Caco-2 (cell line): Measurements from ENCODE around the gene PATJ. TPM values are rescaled to one million over a fixed set of nuclear protein-coding genes. Genes with fewer than 3 reads are reported as not detected.
"Not testable (repeated sequence)": the region's sequence is repeated elsewhere in the genome, so short reads cannot be mapped to it uniquely, and the experiment has no call there.

Experiments used
- BruUV-seq: library from RNA; stranded (reverse); fragments of 400-500 nt; replicated peaks from 2 replicates; lab custom pipeline; 2021; lab: Mats Ljungman, UMichigan
- CTCF ChIA-PET: fragments of 300-600 bp; sonication (Branson Sonifier 250); formaldehyde crosslinking; loops from one replicate; lab custom pipeline; 2022; ENCODE audit warnings: antibody characterized with exemption; lab: Charles Lee
- POLR2A ChIA-PET: fragments of 300-600 bp; sonication (Branson Sonifier 250); formaldehyde crosslinking; loops from one replicate; lab custom pipeline; 2022; ENCODE audit warnings: antibody characterized with exemption; lab: Charles Lee
- DNase-seq, 2 experiments: peaks; one replicate each; pipeline versions ENCODE4 v3.0.0 to v3.0.0-alpha.2; 2020 to 2022
- H3K27me3 ChIP-seq: replicated peaks from 2 replicates; pipeline ENCODE4 v1.6.0; 2011; ENCODE audit warnings: low read length; ENCODE audit not compliant: control insufficient read depth, insufficient read depth
- H3K36me3 ChIP-seq: 2 replicates; pipeline ENCODE4 v1.5.1; 2011; ENCODE audit warnings: low read length; ENCODE audit not compliant: control insufficient read depth, insufficient read depth
- H3K4me1 ChIP-seq: fragments of 250-450 bp; sonication (Bioruptor Pico); 2 replicates; pipeline ENCODE4 v1.5.1; 2020; ENCODE audit warnings: mild to moderate bottlenecking
- H3K4me3 ChIP-seq: 2 replicates; pipeline ENCODE4 v1.5.1; 2011; ENCODE audit warnings: low read depth, mild to moderate bottlenecking, control low read depth, low read length
- H3K9me3 ChIP-seq: fragments of 250-450 bp; sonication (Bioruptor Pico); 2 replicates; pipeline ENCODE4 v1.5.1; 2020; ENCODE audit warnings: mild to moderate bottlenecking, moderate library complexity
- H3K27ac Mint-ChIP-seq: one replicate; pipeline ENCODE4 v1.8.0; 2022; ENCODE audit warnings: mixed read lengths; ENCODE audit not compliant: unreplicated experiment
- H3K27me3 Mint-ChIP-seq: one replicate; pipeline ENCODE4 v1.8.0; 2022; ENCODE audit warnings: mixed read lengths; ENCODE audit not compliant: insufficient read depth, unreplicated experiment
- H3K36me3 Mint-ChIP-seq: one replicate; pipeline ENCODE4 v1.8.0; 2022; ENCODE audit warnings: mild to moderate bottlenecking, mixed read lengths; ENCODE audit not compliant: insufficient read depth, unreplicated experiment
- H3K4me1 Mint-ChIP-seq: one replicate; pipeline ENCODE4 v1.8.0; 2022; ENCODE audit warnings: low read depth, mixed read lengths; ENCODE audit not compliant: unreplicated experiment
- H3K4me3 Mint-ChIP-seq: one replicate; pipeline ENCODE4 v1.8.0; 2022; ENCODE audit warnings: mild to moderate bottlenecking, moderate library complexity, mixed read lengths; ENCODE audit not compliant: unreplicated experiment
- H3K9me3 Mint-ChIP-seq: one replicate; pipeline ENCODE4 v1.8.0; 2022; ENCODE audit warnings: mixed read lengths; ENCODE audit not compliant: unreplicated experiment
- intact Hi-C: fragments of 100-400 bp; cut with micrococcal nuclease; formaldehyde crosslinking; loops from one replicate; pipeline ENCODE4 v1.10.0; 2022; ENCODE audit not compliant: unreplicated experiment
- total RNA-seq: library from RNA; stranded (reverse); gene quantifications from 2 replicates; pipeline ENCODE4 v1.2.3, GENCODE V29; 2022
- TF ChIP-seq, protein P1 (sequence below), 2 experiments: fragments of 200-600 bp in 1 of 2; IDR thresholded peaks; 1 replicate in 1 of 2; 2 replicates in 1 of 2; pipeline versions ENCODE4 v1.5.1 to v1.8.0; 2011 to 2022; ENCODE audit warnings: antibody characterized with exemption in 1 of 2, control low read depth in 1 of 2, inconsistent platforms in 1 of 2, low read depth in 1 of 2, low read length in 1 of 2, mild to moderate bottlenecking in 1 of 2, moderate library complexity in 1 of 2; ENCODE audit not compliant: insufficient read depth in 1 of 2, severe bottlenecking in 1 of 2, unreplicated experiment in 1 of 2

Gene PATJ
- total RNA-seq, 1 experiment from 2014 or later = 31.6 TPM

GRCh38 chr1:61887076-61887867 lies 145.0 kb downstream of the PATJ start:
- H3K9me3 ChIP-seq = no peaks in the 10 kb centered on the region
- H3K27me3 ChIP-seq = no peaks in the 10 kb centered on the region
- peaks cover 9% of the 10 kb centered on the region for H3K9me3 Mint-ChIP-seq
- ChIA-PET POLR2A (no interaction called here), CTCF (no interaction called here)
- H3K36me3 Mint-ChIP-seq = peaks cover 35% of the 10 kb centered on the region
- no peak overlapping the region for H3K4me3 ChIP-seq
- H3K4me1 ChIP-seq = no peaks in the 10 kb centered on the region
- DNase-seq = no peak
- TF ChIP-seq, protein P1, sequence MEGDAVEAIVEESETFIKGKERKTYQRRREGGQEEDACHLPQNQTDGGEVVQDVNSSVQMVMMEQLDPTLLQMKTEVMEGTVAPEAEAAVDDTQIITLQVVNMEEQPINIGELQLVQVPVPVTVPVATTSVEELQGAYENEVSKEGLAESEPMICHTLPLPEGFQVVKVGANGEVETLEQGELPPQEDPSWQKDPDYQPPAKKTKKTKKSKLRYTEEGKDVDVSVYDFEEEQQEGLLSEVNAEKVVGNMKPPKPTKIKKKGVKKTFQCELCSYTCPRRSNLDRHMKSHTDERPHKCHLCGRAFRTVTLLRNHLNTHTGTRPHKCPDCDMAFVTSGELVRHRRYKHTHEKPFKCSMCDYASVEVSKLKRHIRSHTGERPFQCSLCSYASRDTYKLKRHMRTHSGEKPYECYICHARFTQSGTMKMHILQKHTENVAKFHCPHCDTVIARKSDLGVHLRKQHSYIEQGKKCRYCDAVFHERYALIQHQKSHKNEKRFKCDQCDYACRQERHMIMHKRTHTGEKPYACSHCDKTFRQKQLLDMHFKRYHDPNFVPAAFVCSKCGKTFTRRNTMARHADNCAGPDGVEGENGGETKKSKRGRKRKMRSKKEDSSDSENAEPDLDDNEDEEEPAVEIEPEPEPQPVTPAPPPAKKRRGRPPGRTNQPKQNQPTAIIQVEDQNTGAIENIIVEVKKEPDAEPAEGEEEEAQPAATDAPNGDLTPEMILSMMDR (IDR thresholded peaks at IDR 0.05; ENCODE audit: insufficient read depth in 1 of 2, low read depth in 1 of 2, low read length in 1 of 2, severe bottlenecking in 1 of 2, unreplicated experiment in 1 of 2) = no peak
- intact Hi-C loops = no loop called here
- no peaks in the 10 kb centered on the region for H3K36me3 ChIP-seq
- no TSS peak for BruUV-seq
- no peak overlapping the region for H3K4me3 Mint-ChIP-seq
- H3K4me1 Mint-ChIP-seq = no peaks in the 10 kb centered on the region
- H3K27me3 Mint-ChIP-seq = no peaks in the 10 kb centered on the region
- H3K27ac Mint-ChIP-seq = no peak overlapping the region

DNA sequence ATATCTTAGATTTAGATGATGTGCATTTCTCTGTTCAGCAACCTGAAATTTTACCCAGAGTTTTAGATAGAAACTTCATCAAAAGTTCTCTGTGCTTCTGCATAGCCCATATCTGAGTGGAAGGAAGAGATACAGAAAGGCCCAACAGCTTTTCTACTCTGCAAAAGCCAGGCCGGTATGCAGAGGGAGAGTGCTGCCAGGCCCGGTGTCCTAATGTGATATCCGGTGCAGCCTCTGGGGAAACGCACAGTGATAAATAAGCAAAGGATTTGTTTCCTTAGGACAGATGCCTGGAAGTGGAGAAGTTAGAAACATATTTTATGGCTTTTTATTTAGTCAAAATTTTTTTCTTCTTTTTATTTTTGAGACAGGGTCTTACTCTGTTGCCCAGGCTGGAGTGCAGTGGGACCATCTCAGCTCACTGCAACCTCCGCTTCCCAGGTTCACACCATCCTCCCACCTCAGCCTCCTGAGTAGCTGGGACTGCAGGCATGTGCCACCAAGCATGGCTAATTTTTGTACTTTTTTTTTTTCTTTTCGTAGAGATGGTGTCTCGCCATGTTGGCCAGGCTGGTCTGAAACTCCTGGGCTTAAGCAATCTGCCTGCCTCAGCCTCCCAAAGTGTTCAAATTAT lies 145.8 kb downstream of the PATJ start:
- no TSS peak for BruUV-seq
- intact Hi-C loops = no loop called here
- Histone ChIP-seq H3K9me3 (no peaks in the 10 kb centered on the region), H3K27me3 (no peaks in the 10 kb centered on the region), H3K4me3 (no peak overlapping the region), H3K36me3 (no peaks in the 10 kb centered on the region), H3K4me1 (no peaks in the 10 kb centered on the region)
- Mint-ChIP-seq H3K36me3 (peaks cover 31% of the 10 kb centered on the region), H3K27ac (no peak overlapping the region), H3K27me3 (no peaks in the 10 kb centered on the region), H3K9me3 (peaks cover 9% of the 10 kb centered on the region), H3K4me3 (no peak overlapping the region), H3K4me1 (no peaks in the 10 kb centered on the region)
- ChIA-PET CTCF (no interaction called here), POLR2A (no interaction called here)
- TF ChIP-seq, protein P1 (IDR thresholded peaks at IDR 0.05; ENCODE audit: insufficient read depth in 1 of 2, low read depth in 1 of 2, low read length in 1 of 2, severe bottlenecking in 1 of 2, unreplicated experiment in 1 of 2) = no peak
- DNase-seq = no peak

DNA sequence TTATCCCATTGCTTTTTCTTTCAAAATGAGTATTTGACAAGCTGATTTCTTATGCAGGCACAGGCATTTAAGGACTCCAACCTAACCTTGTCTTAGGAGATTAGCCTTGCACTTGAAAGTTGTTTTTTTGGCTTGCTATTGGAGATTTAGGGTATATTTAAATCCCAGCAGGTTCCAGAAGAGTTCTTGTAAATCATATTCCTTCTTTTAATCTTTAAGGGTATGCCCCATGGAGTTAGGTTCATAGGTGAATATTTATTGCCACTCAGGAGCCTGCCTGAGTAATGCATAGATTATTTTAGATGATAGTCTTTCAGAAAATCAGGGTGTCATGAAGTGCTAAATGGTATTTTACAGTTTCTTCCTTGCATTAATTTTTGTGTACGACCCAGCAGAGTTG lies 146.5 kb downstream of the PATJ start:
- no peak overlapping the region for H3K27ac Mint-ChIP-seq
- Histone ChIP-seq H3K27me3 (no peaks in the 10 kb centered on the region), H3K4me1 (no peaks in the 10 kb centered on the region), H3K4me3 (no peak overlapping the region), H3K36me3 (no peaks in the 10 kb centered on the region), H3K9me3 (no peaks in the 10 kb centered on the region)
- no peak for DNase-seq
- BruUV-seq = no TSS peak
- H3K4me3 Mint-ChIP-seq = no peak overlapping the region
- H3K27me3 Mint-ChIP-seq = no peaks in the 10 kb centered on the region
- TF ChIP-seq, protein P1 (IDR thresholded peaks at IDR 0.05; ENCODE audit: insufficient read depth in 1 of 2, low read depth in 1 of 2, low read length in 1 of 2, severe bottlenecking in 1 of 2, unreplicated experiment in 1 of 2) = no peak
- POLR2A ChIA-PET = no interaction called here
- CTCF ChIA-PET = no interaction called here
- peaks cover 9% of the 10 kb centered on the region for H3K9me3 Mint-ChIP-seq
- H3K4me1 Mint-ChIP-seq = no peaks in the 10 kb centered on the region
- intact Hi-C loops = no loop called here
- H3K36me3 Mint-ChIP-seq = peaks cover 38% of the 10 kb centered on the region

DNA sequence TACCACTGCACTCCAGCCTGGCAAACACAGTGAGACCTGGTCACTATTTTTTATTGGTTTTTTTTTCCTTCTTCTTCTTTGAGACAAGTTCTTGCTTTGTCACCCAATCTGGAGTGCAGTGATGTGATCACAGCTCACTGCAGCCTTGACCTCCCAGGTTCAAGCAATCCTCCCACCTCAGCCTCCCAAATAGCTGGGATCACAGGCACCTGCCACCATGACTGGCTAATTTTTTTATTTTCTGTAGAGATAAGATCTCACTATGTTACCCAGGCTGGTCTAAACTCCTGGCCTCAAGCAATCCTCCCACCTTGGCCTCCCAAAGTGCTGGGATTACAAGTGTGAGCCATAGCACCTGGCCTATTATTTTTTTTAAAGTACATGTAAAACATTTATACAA lies 148.2 kb downstream of the PATJ start:
- intact Hi-C loops, H3K27ac Mint-ChIP-seq, POLR2A ChIA-PET, H3K27me3 Mint-ChIP-seq, BruUV-seq, H3K4me3 Mint-ChIP-seq, CTCF ChIA-PET, H3K4me3 ChIP-seq, H3K4me1 Mint-ChIP-seq, H3K27me3 ChIP-seq, H3K9me3 ChIP-seq, H3K4me1 ChIP-seq, DNase-seq, H3K36me3 ChIP-seq: not testable (repeated sequence)
- H3K9me3 Mint-ChIP-seq = peaks cover 10% of the 10 kb centered on the region
- H3K36me3 Mint-ChIP-seq = peaks cover 45% of the 10 kb centered on the region
